ENCODE measurements around the gene PTPRG.

GRCh38 chr3:62144482-62144881, 583.1 kb downstream of the PTPRG start:
- TF ChIP-seq CTCF (IDR thresholded peaks at IDR 0.05), result no peak
- no peak for TF ChIP-seq POLR2A (IDR thresholded peaks at IDR 0.05)
